ENCODE measurements around the gene B2M.

Gene B2M

DNA sequence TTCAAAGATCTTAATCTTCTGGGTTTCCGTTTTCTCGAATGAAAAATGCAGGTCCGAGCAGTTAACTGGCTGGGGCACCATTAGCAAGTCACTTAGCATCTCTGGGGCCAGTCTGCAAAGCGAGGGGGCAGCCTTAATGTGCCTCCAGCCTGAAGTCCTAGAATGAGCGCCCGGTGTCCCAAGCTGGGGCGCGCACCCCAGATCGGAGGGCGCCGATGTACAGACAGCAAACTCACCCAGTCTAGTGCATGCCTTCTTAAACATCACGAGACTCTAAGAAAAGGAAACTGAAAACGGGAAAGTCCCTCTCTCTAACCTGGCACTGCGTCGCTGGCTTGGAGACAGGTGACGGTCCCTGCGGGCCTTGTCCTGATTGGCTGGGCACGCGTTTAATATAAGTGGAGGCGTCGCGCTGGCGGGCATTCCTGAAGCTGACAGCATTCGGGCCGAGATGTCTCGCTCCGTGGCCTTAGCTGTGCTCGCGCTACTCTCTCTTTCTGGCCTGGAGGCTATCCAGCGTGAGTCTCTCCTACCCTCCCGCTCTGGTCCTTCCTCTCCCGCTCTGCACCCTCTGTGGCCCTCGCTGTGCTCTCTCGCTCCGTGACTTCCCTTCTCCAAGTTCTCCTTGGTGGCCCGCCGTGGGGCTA is at the start of gene B2M, which contains the start of gene PATL2:
B2M (plus strand) TSS at position 422 of the 647 bp plus-strand sequence; CDS start at position 452, 30 bp downstream.
PATL2 (minus strand) TSS at position 228 of the 647 bp plus-strand sequence. CDS start 34,833 bp downstream, outside the sequence.
- H3K36me3 Mint-ChIP-seq (ENCODE audit: low read depth) = peaks cover 83% of the 10 kb centered on the region

DNA sequence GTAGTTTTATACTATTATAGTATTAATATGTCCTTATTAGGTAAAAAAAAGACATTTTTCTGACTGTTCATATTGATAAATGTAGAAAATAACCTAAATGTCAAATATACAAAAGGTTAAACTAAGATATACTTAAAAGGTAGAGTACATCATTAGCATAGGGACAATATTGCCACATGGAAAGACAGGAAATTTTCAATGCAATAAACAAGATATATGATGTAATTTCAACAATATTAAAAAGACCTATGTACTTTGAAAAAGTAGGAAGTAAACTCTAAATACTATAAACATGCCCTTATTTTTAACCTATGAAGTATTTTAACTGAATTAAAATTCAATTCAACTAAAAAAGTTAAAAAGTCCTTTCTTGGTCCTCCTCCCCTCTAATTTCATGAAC is 49.7 kb upstream of the B2M start:
- H3K36me3 Mint-ChIP-seq (ENCODE audit: low read depth) = peaks cover 42% of the 10 kb centered on the region
- DNase-seq = no peak
- no peaks in the 10 kb centered on the region for H3K9me3 Mint-ChIP-seq
- no peaks in the 10 kb centered on the region for H3K27me3 Mint-ChIP-seq
- peak overlapping the region; percentile 97 for H3K4me3 Mint-ChIP-seq
- H3K4me1 Mint-ChIP-seq (ENCODE audit: low read depth) = peaks cover 56% of the 10 kb centered on the region
- H3K27ac Mint-ChIP-seq = peak overlapping the region; percentile 79

More for the DNA sequence above, at the start of gene B2M, which contains the start of gene PATL2:
- H3K4me3 Mint-ChIP-seq = peak within 1 kb of the TSS; percentile 99
- H3K9me3 Mint-ChIP-seq = no peaks in the 10 kb centered on the region
- DNase-seq = peak; percentile 98
- no peaks in the 10 kb centered on the region for H3K27me3 Mint-ChIP-seq
- H3K4me1 Mint-ChIP-seq (ENCODE audit: low read depth) = peaks cover 39% of the 10 kb centered on the region
- peak within 1 kb of the TSS; percentile 100 for H3K27ac Mint-ChIP-seq

DNA sequence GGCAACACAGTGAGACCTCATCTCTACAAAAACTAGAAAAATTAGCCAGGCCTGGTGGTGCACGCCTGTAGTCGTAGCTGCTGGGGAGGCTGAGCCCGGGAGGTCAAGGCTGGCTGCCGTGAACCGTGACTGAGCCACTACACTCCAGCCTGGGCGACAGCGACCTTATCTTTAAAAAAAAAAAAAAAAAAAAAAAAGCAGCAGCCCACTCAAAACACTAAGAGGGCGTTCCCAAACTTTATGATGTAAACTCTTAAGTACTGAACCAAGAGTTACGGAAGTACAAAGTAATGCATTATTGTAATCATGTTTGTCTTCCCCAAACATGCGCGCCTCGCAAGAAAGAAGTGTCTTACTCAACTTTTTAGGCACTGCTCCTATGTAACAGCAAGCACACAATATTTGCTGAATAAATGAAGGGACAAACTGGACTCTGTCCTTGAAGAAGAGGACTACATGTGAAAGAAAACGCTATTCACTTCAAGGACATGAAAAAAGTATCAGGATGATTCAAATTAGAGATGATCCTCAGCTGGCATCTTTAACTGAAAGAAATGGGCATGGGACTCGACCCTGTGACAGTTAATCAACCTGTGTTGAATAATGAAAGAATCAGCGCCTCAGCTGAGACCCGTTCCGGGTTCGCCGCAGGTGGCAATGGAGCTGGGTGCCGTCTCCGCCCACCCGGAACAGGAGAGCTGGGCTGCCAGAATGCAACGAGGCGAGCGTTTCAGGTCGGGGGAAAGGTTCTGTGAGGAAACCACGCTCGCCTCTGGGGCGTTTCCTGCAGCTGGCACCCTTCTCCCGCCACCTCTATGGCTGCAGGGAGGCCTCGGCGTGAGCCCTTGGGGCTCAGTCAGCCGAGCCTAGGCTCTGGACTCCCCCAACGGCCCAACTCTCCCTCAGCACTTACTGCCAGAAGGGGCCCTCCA is 48.6 kb upstream of the B2M start:
- H3K27ac Mint-ChIP-seq = peak overlapping the region; percentile 96
- H3K9me3 Mint-ChIP-seq = no peaks in the 10 kb centered on the region
- peak overlapping the region; percentile 97 for H3K4me3 Mint-ChIP-seq
- peak; percentile 64 for DNase-seq
- peaks cover 30% of the 10 kb centered on the region for H3K36me3 Mint-ChIP-seq (ENCODE audit: low read depth)
- peaks cover 58% of the 10 kb centered on the region for H3K4me1 Mint-ChIP-seq (ENCODE audit: low read depth)
- H3K27me3 Mint-ChIP-seq = no peaks in the 10 kb centered on the region

DNA sequence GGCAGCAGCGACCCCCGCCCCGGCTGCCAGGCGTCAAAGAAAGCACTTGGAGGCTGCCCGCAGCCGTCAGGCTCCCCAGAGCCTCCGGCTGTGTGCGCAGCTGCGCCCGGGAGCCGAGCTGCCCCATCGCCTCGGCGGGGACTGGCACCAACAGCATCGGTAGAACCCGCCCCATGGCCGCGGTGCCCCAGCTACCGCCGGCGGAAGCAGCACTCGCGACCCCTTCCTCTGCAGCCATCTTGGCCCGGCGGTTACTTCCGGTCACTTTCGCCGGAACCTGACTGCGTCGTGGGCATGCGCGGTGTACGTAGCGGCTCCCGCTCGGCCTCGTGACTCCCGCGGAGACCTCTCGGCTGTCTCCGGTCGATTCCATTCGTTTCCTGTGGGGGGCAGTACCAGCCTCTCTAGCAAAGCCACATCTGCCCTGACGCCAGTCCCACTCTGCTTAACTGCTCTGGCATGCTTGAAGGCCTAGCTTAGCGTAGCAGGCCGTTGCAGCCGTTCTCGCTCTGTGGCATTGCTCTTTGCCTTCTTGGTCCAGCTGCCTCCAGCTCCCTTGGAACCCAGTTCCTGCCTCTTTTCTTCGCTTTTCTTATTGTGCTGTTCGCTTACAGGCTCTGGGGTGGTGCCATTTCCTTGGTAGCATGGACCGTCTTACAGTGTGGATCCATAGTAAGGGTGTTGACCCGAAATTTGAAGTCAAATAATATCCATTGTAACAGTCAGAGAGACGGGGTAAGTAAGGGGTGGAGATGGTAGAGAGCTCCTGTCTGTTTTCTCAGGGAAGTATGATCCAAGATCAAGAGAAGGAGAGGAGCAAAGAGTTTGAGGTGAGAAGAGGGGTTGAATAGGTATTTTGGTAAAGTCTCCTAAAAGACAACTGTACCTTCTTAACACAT is 47.7 kb upstream of the B2M start, which contains the start of gene SPG11:
SPG11 (minus strand) TSS at position 253 of the 899 bp plus-strand sequence; CDS start at position 238, 15 bp downstream.
- Mint-ChIP-seq H3K4me1 (ENCODE audit: low read depth) (peaks cover 67% of the 10 kb centered on the region), H3K9me3 (no peaks in the 10 kb centered on the region), H3K27ac (peak within 1 kb of the TSS; percentile 96), H3K27me3 (no peaks in the 10 kb centered on the region), H3K4me3 (peak within 1 kb of the TSS; percentile 97), H3K36me3 (ENCODE audit: low read depth) (peaks cover 23% of the 10 kb centered on the region)
- DNase-seq = peak; percentile 96

DNA sequence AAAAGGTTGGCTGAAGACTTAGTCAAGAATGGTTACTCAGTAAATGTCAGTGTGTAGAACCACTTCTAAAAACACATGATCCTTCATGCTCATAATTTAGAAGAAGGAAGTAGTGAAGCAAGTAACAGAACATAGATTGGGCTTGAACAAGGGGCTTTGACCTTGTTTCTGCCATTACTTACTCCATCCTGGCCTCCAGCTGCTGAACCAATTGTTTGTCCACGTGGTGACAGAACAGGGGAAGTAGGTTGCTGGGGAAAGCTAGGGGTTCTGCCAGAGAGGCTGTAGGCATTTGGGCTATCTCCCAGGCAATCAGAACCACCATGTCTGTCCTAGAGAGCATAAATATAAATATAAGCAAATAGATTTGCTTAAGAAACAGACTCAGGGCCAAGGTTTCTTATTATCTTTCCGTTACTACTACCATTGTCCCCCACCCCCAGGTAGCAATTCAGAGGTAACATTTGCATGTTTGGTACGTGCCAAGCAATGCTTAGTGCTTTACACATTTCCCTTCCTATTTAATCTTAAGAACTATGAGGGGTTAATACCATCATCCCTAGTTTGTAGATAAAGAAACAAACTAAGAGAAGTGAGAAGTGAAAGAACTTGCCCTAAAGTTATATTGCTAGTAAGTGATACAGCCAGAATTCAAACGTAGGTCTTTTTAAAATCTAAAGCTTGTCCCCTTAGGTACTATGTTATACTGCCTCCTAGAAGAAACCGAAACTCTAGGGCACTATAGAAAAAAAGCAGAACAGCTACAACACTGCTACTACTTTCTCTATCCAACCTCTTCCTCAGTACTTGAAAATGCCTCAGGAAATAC is 44.9 kb upstream of the B2M start:
- Mint-ChIP-seq H3K36me3 (ENCODE audit: low read depth) (peaks cover 7% of the 10 kb centered on the region), H3K27ac (peak overlapping the region; percentile 96)
- DNase-seq = no peak

DNA sequence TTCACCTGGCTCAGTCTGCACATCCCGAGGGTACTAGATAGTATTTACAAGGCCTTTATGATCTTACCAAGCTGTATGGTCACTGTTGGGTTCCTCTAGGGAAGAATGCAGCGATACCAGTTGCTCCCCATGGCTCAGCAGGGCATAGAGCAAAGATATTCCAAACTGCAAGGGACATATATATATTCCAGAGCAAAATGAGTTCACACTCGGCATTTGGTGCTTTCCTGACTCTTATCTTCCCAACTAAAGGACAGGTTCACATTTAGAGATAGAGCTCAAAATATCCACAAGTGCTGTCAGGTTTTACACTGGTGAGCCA is 44.3 kb upstream of the B2M start:
- no peaks in the 10 kb centered on the region for H3K27me3 Mint-ChIP-seq
- peak overlapping the region; percentile 96 for H3K27ac Mint-ChIP-seq
- no peaks in the 10 kb centered on the region for H3K9me3 Mint-ChIP-seq
- no peak for DNase-seq
- H3K4me3 Mint-ChIP-seq = peak overlapping the region; percentile 68
- H3K36me3 Mint-ChIP-seq (ENCODE audit: low read depth) = peaks cover 7% of the 10 kb centered on the region
- H3K4me1 Mint-ChIP-seq (ENCODE audit: low read depth) = peaks cover 79% of the 10 kb centered on the region

More for the DNA sequence above, 44.9 kb upstream of the B2M start:
- peak overlapping the region; percentile 68 for H3K4me3 Mint-ChIP-seq
- peaks cover 78% of the 10 kb centered on the region for H3K4me1 Mint-ChIP-seq (ENCODE audit: low read depth)
- no peaks in the 10 kb centered on the region for H3K9me3 Mint-ChIP-seq
- no peaks in the 10 kb centered on the region for H3K27me3 Mint-ChIP-seq

DNA sequence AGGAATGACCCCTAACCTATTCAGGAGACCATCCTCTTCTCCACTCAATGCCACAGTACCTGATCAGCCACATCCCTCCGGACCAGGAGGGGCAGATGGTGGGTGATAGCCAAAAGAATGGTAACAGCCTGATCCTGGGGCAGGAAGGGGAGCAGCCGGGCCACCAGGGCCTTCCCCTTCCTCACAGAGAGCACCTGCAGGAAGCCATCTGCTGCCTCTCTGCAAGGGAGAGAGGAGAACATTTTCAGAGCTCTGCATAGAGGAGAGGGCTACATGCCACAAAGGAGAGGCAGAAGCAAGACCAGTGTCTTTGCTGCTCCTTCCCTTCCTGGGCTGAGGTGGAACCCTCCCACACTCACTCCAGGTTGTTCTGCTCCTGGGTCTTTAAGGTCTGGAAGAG is 42.4 kb upstream of the B2M start:
- no peak overlapping the region for H3K4me3 Mint-ChIP-seq
- no peaks in the 10 kb centered on the region for H3K36me3 Mint-ChIP-seq (ENCODE audit: low read depth)
- H3K4me1 Mint-ChIP-seq (ENCODE audit: low read depth) = peaks cover 92% of the 10 kb centered on the region
- no peak for DNase-seq
- H3K9me3 Mint-ChIP-seq = no peaks in the 10 kb centered on the region
- no peaks in the 10 kb centered on the region for H3K27me3 Mint-ChIP-seq
- peak overlapping the region; percentile 81 for H3K27ac Mint-ChIP-seq

DNA sequence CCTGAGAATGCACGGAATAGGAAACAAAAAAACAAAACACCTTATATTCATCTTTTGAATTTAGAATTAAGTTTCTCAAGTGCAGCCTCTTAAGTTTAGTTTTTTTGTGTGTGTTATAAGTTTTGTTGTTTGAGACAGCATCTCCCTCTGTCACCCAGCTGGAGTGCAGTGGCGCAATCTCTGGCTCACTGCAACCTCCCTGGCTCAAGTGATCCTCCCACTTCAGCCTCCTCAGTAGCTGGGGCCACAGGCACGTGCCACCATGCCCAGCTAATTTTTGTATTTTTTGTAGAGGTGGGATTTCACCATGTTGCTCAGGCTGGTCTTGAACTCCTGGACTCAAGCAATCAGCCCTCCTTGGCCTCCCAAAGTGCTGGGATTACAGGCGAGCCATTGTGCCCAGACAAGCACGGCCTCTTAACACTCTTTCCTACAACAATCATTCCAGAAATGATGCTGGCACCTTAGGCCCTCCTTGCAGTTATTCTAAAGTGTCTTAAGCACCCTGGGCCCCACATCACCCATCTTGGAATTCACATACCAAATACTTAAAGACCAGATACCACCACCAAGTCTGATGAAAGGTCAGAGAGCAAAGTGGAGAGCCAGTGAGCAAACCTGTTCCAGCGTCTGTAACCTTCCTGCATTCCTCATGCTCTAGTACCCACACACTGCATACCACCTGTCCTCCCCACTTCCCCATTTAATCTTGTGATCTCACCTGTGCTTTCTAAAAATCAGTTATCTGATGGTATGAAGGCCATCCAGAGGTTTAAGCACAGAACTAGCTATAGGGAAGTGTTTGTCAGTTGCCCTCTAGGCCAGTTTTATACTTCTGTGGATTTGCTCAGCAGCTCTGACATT is 41.0 kb upstream of the B2M start:
- no peaks in the 10 kb centered on the region for H3K27me3 Mint-ChIP-seq
- DNase-seq = no peak
- no peak overlapping the region for H3K4me3 Mint-ChIP-seq
- H3K4me1 Mint-ChIP-seq (ENCODE audit: low read depth) = peaks cover 90% of the 10 kb centered on the region
- no peaks in the 10 kb centered on the region for H3K36me3 Mint-ChIP-seq (ENCODE audit: low read depth)
- peak overlapping the region; percentile 81 for H3K27ac Mint-ChIP-seq
- no peaks in the 10 kb centered on the region for H3K9me3 Mint-ChIP-seq

DNA sequence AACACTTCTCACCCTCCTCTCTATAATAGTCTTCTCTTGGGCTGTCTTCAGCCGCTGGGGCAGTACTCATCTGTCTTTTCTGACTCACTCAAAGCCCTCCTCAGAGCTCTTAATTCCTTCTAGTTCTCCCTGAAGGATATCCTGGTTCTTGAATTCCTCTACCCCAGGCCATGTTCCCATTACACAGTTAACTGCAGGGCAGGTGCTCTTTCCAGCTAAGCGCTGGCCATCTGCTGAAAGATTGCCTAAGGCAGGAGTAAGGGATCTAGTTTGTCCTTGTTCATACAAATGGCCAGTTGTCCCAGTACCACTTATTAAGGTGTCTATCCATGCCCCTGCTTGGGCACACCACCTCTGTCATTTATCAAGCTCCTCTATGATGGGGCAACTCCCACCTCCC is 37.7 kb upstream of the B2M start:
- Mint-ChIP-seq H3K27ac (peak overlapping the region; percentile 48), H3K36me3 (ENCODE audit: low read depth) (no peaks in the 10 kb centered on the region), H3K4me3 (no peak overlapping the region), H3K27me3 (no peaks in the 10 kb centered on the region), H3K4me1 (ENCODE audit: low read depth) (peaks cover 91% of the 10 kb centered on the region), H3K9me3 (no peaks in the 10 kb centered on the region)
- no peak for DNase-seq

DNA sequence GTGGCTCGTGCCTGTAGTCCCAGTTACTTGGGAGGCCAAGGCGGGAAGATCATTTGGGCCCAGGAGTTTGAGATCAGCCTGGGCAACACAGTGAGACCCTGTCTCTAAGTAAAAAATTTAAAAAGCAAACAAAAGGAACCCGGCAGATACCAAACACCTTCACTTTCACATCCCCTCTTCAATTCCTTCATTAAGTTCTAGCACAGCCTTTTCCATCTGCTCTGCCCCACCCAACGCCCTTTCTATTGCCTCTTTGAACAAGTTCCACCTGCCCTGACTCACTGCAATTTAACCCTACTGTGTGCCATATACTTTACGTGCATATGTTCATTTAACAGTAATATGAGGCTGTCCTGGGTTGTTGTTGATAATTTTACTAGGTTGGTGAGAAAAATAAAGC is 35.4 kb upstream of the B2M start:
- Mint-ChIP-seq H3K4me1 (ENCODE audit: low read depth) (peaks cover 86% of the 10 kb centered on the region), H3K4me3 (peak overlapping the region; percentile 64), H3K27ac (peak overlapping the region; percentile 97), H3K27me3 (no peaks in the 10 kb centered on the region), H3K36me3 (ENCODE audit: low read depth) (no peaks in the 10 kb centered on the region), H3K9me3 (no peaks in the 10 kb centered on the region)
- DNase-seq = no peak

DNA sequence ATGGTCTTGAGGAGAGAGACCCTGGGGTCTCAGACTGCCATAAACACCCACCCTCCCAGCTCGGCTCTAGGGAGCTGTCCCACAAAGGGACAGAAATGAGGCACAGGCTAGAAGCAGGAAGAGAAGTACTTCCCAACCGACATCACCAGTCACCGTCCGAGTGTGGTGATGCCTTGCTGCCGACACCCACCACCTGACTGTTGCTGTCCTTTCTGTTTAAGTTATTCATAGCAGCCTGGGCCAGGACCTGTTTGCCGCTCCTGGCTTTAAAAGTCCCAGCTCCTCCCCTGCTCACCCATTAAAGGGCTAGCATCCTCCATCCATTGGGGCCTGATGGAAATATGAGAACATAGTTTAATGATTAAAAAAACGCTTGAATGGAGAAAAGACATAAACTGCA is 34.6 kb upstream of the B2M start:
- no peaks in the 10 kb centered on the region for H3K27me3 Mint-ChIP-seq
- peak; percentile 53 for DNase-seq
- no peaks in the 10 kb centered on the region for H3K36me3 Mint-ChIP-seq (ENCODE audit: low read depth)
- peaks cover 86% of the 10 kb centered on the region for H3K4me1 Mint-ChIP-seq (ENCODE audit: low read depth)
- peak overlapping the region; percentile 97 for H3K27ac Mint-ChIP-seq
- H3K9me3 Mint-ChIP-seq = no peaks in the 10 kb centered on the region
- H3K4me3 Mint-ChIP-seq = peak overlapping the region; percentile 64

DNA sequence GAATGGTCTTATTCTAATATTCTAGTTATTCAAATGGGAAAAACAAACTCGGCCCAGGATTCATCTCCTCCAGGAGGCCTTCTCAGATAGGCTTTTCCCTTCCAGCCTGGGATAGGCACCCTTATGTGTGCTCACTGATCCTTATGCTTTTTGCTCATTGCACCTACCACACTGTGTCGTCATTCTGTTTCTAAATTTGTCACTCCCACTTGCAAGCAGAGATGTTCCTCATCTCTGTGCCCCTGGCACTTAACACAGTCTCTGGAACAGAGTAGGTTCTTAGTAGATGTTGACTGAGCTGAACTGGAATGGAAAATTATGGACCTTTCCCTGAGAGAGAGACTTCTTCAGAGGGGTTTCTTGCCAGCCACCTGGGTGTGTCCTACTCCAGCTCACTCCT is 29.1 kb upstream of the B2M start:
- Mint-ChIP-seq H3K27ac (peak overlapping the region; percentile 82), H3K4me3 (peak overlapping the region; percentile 63), H3K9me3 (peaks cover 17% of the 10 kb centered on the region), H3K4me1 (ENCODE audit: low read depth) (peaks cover 83% of the 10 kb centered on the region), H3K36me3 (ENCODE audit: low read depth) (peaks cover 25% of the 10 kb centered on the region), H3K27me3 (no peaks in the 10 kb centered on the region)
- DNase-seq = no peak
